Esophagus muscularis mucosa (tissue), 4 donors: ENCODE measurements around the gene GSTM3. TPM values are rescaled to one million over a fixed set of nuclear protein-coding genes. Genes with fewer than 3 reads are reported as not detected.
"Not testable (repeated sequence)": the region's sequence is repeated elsewhere in the genome, so short reads cannot be mapped to it uniquely, and the experiment has no call there.

Source experiments
- DNase-seq: peaks from one replicate; pipeline ENCODE4 v3.0.0-alpha.2; 2017; ENCODE audit errors: extremely low spot score
- H3K27ac ChIP-seq, 4 donors: fragments of 200-600 bp; sonication (generic); replicated peaks in 1 of 4; 1 replicate in 3 of 4; 2 replicates in 1 of 4; pipeline ENCODE4 v1.5.1; 2016 to 2019; ENCODE audit warnings: mild to moderate bottlenecking in 1 of 4
- H3K27me3 ChIP-seq, 4 donors: fragments of 200-600 bp; sonication (generic); one replicate each; pipeline versions ENCODE4 v1.5.1 to v1.6.0; 2016 to 2019
- H3K36me3 ChIP-seq, 4 donors: fragments of 200-600 bp; sonication (generic); one replicate each; pipeline ENCODE4 v1.5.1; 2016 to 2019
- H3K4me1 ChIP-seq, 4 donors: fragments of 200-600 bp; sonication (generic); one replicate each; pipeline ENCODE4 v1.5.1; 2016 to 2019
- H3K4me3 ChIP-seq, 4 donors: fragments of 200-600 bp; sonication (generic); 1 replicate in 2 of 4; 2 replicates in 2 of 4; pipeline ENCODE4 v1.5.1; 2016 to 2019; ENCODE audit warnings: mild to moderate bottlenecking in 4 of 4, moderate library complexity in 1 of 4
- H3K9me3 ChIP-seq, 4 donors: fragments of 200-600 bp; sonication (generic); 1 replicate in 3 of 4; 2 replicates in 1 of 4; pipeline ENCODE4 v1.5.1; 2016 to 2019
- CTCF ChIP-seq, 3 experiments: fragments of 200-600 bp in 2 of 3; fragments of 450-650 bp in 1 of 3; sonication (generic) in 2 of 3; IDR thresholded peaks; one replicate each; pipeline ENCODE4 v1.5.1; 2017 to 2019; ENCODE audit warnings: antibody characterized with exemption in 3 of 3, mild to moderate bottlenecking in 2 of 3, moderate library complexity in 1 of 3
- EP300 ChIP-seq: sonication (generic); formaldehyde crosslinking; IDR thresholded peaks from one replicate; pipeline ENCODE4 v1.6.1; 2017; ENCODE audit warnings: antibody characterized with exemption
- POLR2A ChIP-seq: fragments of 450-650 bp; IDR thresholded peaks from one replicate; pipeline ENCODE4 v1.6.1; 2017; ENCODE audit warnings: antibody characterized with exemption, moderate library complexity, mild to moderate bottlenecking, low read depth
- POLR2AphosphoS5 ChIP-seq, 2 donors: sonication (generic); formaldehyde crosslinking; IDR thresholded peaks; one replicate each; pipeline ENCODE4 v1.6.1; 2017; ENCODE audit warnings: antibody characterized with exemption in 2 of 2
- WGBS: methylation state at CpG from one replicate; pipeline ENCODE4 v1.1.5; 2018; 5-methylcytosine and 5-hydroxymethylcytosine counted together
- intact Hi-C: fragments of 100-400 bp; cut with DNase I; formaldehyde crosslinking; loops from one replicate; pipeline ENCODE4 v1.15.1; 2023
- total RNA-seq, 4 donors: library from RNA; depleted of rRNA; stranded (reverse); fragments of >200 nt; gene quantifications; one replicate each; pipeline versions ENCODE4 v1.1.0 to v1.2.1, GENCODE V29; 2016

GSTM3 gene
- total RNA-seq, 4 donors from 2014 or later: 64.6 to 111 (median 76.9) TPM

GRCh38 chr1:109750920-109751319, 10.1 kb upstream of the GSTM3 start:
- H3K9me3 ChIP-seq: no peaks in the 10 kb centered on the region
- no peaks in the 10 kb centered on the region for H3K4me1 ChIP-seq
- no peak overlapping the region for H3K4me3 ChIP-seq
- no peaks in the 10 kb centered on the region for H3K27me3 ChIP-seq
- H3K36me3 ChIP-seq: no peaks in the 10 kb centered on the region
- no peak for TF ChIP-seq EP300
- no peak for TF ChIP-seq POLR2A
- TF ChIP-seq CTCF (IDR thresholded peaks at IDR 0.05): no peak
- TF ChIP-seq POLR2AphosphoS5 (IDR thresholded peaks at IDR 0.05): no peak
- intact Hi-C loops: no loop called here
- no peak for DNase-seq
- H3K27ac ChIP-seq: no peak overlapping the region
- WGBS: 94% methylated on average over 6 of the region's 6 CpGs

DNA sequence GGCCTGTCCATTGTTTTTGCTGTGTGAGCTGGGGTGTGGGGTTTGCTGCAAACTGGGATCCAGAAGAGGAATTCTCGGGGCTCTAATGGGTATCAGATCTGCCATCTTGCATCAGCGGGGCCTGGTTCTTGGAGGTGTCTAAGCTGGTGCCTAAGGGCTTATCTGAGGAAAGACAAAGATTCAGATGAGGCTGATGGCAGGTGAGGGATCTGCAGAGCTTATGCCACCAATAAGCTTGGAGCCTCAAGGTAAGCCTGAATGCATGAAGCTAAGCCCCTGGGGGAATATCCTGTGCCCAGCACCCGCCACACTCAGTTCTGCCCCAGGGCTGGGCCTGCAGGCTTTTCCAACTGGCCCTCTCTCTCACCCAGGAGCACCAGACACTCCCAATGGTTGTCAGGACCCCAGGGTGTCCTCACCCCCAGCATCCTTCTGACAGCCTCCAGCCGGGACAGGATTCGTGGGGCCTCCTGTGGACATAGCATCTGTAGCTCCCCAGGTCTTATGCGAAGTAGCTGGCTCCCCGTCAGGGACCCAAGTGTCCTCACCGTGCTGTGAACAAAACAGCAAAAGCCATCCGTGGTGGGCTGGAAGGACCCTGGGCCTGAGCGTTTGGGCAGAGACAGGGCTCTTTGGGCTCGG, 9.5 kb upstream of the GSTM3 start:
- H3K4me1 ChIP-seq: no peaks in the 10 kb centered on the region
- 93% methylated on average over 4 of the region's 11 CpGs for WGBS
- intact Hi-C loops: no loop called here
- H3K36me3 ChIP-seq: no peaks in the 10 kb centered on the region
- no peaks in the 10 kb centered on the region for H3K27me3 ChIP-seq
- TF ChIP-seq POLR2A (no peak), CTCF (IDR thresholded peaks at IDR 0.05) (no peak), POLR2AphosphoS5 (IDR thresholded peaks at IDR 0.05) (no peak), EP300 (no peak)
- H3K27ac ChIP-seq: no peak overlapping the region
- H3K4me3 ChIP-seq: no peak overlapping the region
- DNase-seq: no peak
- H3K9me3 ChIP-seq: no peaks in the 10 kb centered on the region

GRCh38 chr1:109749221-109749620, 8.4 kb upstream of the GSTM3 start:
- Histone ChIP-seq H3K36me3 (no peaks in the 10 kb centered on the region), H3K4me3 (no peak overlapping the region), H3K27ac (no peak overlapping the region), H3K27me3 (no peaks in the 10 kb centered on the region), H3K4me1 (no peaks in the 10 kb centered on the region), H3K9me3 (no peaks in the 10 kb centered on the region)
- no peak for DNase-seq
- intact Hi-C loops: no loop called here
- TF ChIP-seq CTCF (IDR thresholded peaks at IDR 0.05) (no peak), EP300 (no peak), POLR2A (no peak), POLR2AphosphoS5 (IDR thresholded peaks at IDR 0.05) (no peak)

- H3K36me3 ChIP-seq, H3K9me3 ChIP-seq, intact Hi-C loops, H3K4me1 ChIP-seq, H3K27ac ChIP-seq, DNase-seq, H3K4me3 ChIP-seq, H3K27me3 ChIP-seq: not testable (repeated sequence)
- 95% methylated on average over 4 of the region's 10 CpGs for WGBS
Observed at GRCh38 chr1:109748311-109748710, 7.5 kb upstream of the GSTM3 start.

GRCh38 chr1:109739738-109740614, 862 bp downstream of the GSTM3 start:
- DNase-seq: peak; percentile 95
- peak overlapping the region; percentile 79 to 91 (median 82) for H3K27ac ChIP-seq
- peak; percentile 33 for TF ChIP-seq POLR2A
- no peak for TF ChIP-seq EP300
- no peak for TF ChIP-seq CTCF (IDR thresholded peaks at IDR 0.05)
- TF ChIP-seq POLR2AphosphoS5 (IDR thresholded peaks at IDR 0.05): peak; percentile 87 to 95
- 1% methylated on average over 36 of the region's 86 CpGs for WGBS
- peaks cover 6 to 21% (median 13%) of the 10 kb centered on the region in 4 donors for H3K36me3 ChIP-seq
- H3K9me3 ChIP-seq: no peaks in the 10 kb centered on the region
- no peaks in the 10 kb centered on the region for H3K27me3 ChIP-seq
- H3K4me3 ChIP-seq: peak overlapping the region; percentile 74 to 93 (median 86)
- H3K4me1 ChIP-seq: peaks cover 15 to 19% (median 18%) of the 10 kb centered on the region in 4 donors
- intact Hi-C loops: no loop called here
